GM13976 (cell line): Measurements from ENCODE around the gene DCTD.

Experiments
- DNase-seq: peaks from one replicate; pipeline ENCODE4 v3.0.0; 2012; ENCODE audit warnings: low spot score
- in situ Hi-C: fragments of 300-500 bp; cut with MboI; formaldehyde crosslinking; loops from one replicate; pipeline ENCODE4 v1.12.0; 2022; ENCODE audit warnings: low sequenced_read_pairs, mixed read lengths, inconsistent platforms; ENCODE audit not compliant: unreplicated experiment
- TF ChIP-seq, protein P1 (sequence below): IDR thresholded peaks from 2 replicates; pipeline ENCODE4 v1.5.1; 2012; ENCODE audit warnings: borderline replicate concordance, mild to moderate bottlenecking; ENCODE audit not compliant: insufficient read depth; ENCODE audit errors: extremely low read depth, missing control alignments, control extremely low read depth

DCTD gene

GRCh38 chr4:182922501-182923284 is 5.5 kb upstream of the DCTD start:
- in situ Hi-C loops, result loop anchor here (25.0 kb wide), 1 partner anchor 435 kb away; no protein-coding TSS in a partner anchor
- no peak for DNase-seq
- TF ChIP-seq, protein P1, sequence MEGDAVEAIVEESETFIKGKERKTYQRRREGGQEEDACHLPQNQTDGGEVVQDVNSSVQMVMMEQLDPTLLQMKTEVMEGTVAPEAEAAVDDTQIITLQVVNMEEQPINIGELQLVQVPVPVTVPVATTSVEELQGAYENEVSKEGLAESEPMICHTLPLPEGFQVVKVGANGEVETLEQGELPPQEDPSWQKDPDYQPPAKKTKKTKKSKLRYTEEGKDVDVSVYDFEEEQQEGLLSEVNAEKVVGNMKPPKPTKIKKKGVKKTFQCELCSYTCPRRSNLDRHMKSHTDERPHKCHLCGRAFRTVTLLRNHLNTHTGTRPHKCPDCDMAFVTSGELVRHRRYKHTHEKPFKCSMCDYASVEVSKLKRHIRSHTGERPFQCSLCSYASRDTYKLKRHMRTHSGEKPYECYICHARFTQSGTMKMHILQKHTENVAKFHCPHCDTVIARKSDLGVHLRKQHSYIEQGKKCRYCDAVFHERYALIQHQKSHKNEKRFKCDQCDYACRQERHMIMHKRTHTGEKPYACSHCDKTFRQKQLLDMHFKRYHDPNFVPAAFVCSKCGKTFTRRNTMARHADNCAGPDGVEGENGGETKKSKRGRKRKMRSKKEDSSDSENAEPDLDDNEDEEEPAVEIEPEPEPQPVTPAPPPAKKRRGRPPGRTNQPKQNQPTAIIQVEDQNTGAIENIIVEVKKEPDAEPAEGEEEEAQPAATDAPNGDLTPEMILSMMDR, result no peak

DNA sequence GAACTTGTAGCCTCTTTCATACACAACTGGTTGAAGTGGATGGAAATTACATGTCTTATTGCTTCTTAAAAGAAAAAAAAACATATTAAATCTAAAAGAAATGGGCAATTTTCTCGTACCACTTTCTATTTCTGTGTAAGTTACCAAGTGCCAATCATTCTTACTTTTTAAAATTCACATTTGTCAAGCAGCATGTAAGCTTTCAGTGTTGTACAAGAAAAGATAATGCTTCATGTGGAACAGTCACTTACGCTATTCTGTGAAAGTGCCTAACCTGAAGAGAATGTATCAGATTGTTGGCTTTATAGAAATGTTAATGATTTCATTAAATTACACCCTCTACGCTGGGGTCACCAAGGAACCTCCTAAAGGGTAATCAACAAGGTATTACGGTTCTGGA is 4.4 kb upstream of the DCTD start:
- DNase-seq, result no peak
- in situ Hi-C loops, result loop anchor here (25.0 kb wide), 1 partner anchor 434 kb away; no protein-coding TSS in a partner anchor
- TF ChIP-seq, protein P1, result no peak

DNA sequence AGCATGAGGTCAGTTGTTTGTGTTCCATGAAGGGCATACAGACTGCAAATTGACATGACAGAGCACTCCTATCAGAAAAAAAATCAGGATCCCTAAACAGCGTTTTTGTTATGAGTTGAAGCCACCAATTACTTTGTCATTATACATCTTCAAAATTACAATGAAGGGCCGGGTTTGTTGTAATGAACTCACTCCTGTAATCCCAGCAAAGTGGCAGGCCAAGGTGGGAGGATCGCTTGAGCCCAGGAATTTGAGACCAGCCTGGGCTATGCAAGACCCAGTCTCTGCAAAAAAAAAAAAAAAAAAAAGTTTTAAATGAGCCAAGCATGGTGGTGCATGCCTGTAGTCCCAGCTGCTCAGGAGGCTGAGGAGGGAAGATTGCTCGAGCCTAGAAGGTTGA is 3.5 kb upstream of the DCTD start:
- in situ Hi-C loops, result loop anchor here (25.0 kb wide), 1 partner anchor 433 kb away; no protein-coding TSS in a partner anchor
- no peak for DNase-seq
- TF ChIP-seq, protein P1, result no peak

DNA sequence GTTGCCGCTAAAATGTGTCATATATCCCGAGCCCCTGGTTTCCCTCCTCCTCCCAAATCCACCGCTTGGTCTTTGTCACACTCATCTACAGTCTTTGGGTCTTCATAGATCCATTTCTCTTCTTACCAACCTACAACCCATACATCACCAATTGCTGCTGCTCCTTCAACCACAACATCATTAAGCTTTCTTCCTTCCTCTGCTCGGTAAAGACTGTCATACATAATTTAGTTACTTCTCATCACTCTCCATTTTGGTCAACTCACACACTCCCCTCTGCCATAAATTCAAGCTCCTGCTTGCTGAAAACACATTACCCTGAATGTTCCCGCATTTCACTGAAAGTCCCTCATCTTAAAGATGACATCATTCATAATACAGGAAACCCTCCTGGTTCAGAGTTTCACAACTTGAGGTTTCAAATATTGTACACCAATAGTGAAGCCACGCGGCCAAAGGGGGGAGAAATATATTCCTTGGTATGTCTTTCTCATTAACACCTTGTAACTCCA is 1.7 kb upstream of the DCTD start:
- TF ChIP-seq, protein P1, result no peak
- in situ Hi-C loops, result loop anchor here (25.0 kb wide), 1 partner anchor 432 kb away; no protein-coding TSS in a partner anchor
- no peak for DNase-seq

- in situ Hi-C loops, result loop anchor here (25.0 kb wide), 1 partner anchor 431 kb away; no protein-coding TSS in a partner anchor
- TF ChIP-seq, protein P1, result no peak
- DNase-seq, result no peak
These were observed 940 bp upstream of the DCTD start for GRCh38 chr4:182918044-182918607.

DNA sequence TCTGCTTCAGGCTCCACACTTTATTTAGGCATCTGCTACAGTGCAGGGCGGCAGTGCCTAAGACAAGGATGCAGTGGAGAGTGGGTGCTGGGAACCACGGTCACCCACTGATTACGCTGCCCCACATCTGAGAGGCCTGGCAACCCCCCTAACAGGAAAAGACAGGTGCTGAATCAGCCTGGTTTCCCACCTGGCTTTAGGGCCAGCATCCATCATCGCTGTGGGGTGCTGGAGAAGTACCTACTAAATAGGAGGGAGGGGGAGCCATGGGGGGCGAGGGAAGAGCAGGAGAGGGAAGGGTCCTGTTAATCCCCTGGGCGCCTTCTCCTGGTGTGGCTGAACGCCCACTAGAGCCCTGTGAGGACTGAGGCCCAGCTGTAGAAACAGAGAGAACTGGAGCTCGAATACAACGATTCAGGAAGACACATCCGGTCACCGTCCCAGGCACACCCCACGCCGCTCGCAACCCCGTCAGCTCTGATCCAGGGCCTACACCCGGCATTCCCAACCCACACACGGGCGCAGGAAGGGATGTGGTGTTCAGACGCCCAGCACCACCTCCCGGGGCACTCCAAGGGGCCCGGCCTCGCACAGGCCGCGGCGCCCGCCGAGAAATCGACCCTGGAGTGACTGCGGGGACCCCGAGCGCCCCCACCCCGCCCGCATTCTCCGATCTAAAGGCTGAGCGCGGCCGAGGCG is 554 bp downstream of the DCTD start:
- DNase-seq, result peak; percentile 42
- in situ Hi-C loops, result loop anchor here (25.0 kb wide), 1 partner anchor 429 kb away; no protein-coding TSS in a partner anchor
- TF ChIP-seq, protein P1, result no peak
